ENCODE results near the gene EXOC8.
"Not testable (repeated sequence)": the region's sequence is repeated elsewhere in the genome, so short reads cannot be mapped to it uniquely, and the experiment has no call there.

EXOC8 gene

DNA sequence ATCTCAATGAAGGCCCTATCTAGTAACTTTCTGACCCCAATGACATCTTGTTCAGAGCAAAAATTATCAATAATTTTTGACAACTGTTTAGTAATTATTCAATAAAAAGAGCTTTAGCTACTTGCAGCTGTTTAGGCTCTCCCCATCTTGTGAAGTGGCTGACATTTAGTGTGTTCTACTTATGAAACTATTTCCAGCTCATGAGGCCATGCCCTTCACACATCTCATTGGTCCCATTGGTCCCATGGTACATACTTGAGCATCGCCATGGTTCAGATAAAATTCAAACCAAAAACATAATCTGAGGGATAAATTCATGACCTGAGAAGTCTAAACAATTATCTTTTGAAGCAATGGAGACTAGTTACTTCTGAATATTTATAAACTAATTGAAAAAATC, 24.7 kb upstream of the EXOC8 start:
- Mint-ChIP-seq H3K36me3 (ENCODE audit: low read depth) (peaks cover 30% of the 10 kb centered on the region), H3K9me3 (no peaks in the 10 kb centered on the region), H3K27ac (no peak overlapping the region), H3K27me3 (ENCODE audit: low read depth) (no peaks in the 10 kb centered on the region), H3K4me1 (ENCODE audit: low read depth) (peaks cover 8% of the 10 kb centered on the region), H3K4me3 (no peak overlapping the region)

DNA sequence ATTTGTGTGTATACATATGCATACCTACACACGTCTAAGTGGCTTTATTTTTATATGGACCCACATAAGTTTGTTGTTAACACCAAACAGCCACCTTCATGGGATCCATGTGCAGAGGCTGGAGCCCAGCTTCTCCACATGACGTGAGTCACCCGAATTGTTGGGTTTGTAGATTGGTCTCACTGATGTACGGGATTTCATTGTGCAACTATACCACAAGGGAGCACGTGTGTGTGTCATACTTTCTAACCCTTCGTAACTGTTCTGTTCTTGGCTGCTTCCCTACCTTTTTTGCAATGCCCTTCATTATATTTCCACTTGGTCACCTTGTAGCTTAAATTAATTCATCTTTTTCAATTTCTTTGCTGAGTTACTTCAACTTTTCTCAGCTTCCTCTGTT, 21.5 kb upstream of the EXOC8 start:
- no peaks in the 10 kb centered on the region for H3K27me3 Mint-ChIP-seq (ENCODE audit: low read depth)
- peaks cover 22% of the 10 kb centered on the region for H3K36me3 Mint-ChIP-seq (ENCODE audit: low read depth)
- H3K9me3 Mint-ChIP-seq: no peaks in the 10 kb centered on the region
- H3K4me1 Mint-ChIP-seq (ENCODE audit: low read depth): peaks cover 13% of the 10 kb centered on the region
- no peak overlapping the region for H3K27ac Mint-ChIP-seq
- no peak overlapping the region for H3K4me3 Mint-ChIP-seq

DNA sequence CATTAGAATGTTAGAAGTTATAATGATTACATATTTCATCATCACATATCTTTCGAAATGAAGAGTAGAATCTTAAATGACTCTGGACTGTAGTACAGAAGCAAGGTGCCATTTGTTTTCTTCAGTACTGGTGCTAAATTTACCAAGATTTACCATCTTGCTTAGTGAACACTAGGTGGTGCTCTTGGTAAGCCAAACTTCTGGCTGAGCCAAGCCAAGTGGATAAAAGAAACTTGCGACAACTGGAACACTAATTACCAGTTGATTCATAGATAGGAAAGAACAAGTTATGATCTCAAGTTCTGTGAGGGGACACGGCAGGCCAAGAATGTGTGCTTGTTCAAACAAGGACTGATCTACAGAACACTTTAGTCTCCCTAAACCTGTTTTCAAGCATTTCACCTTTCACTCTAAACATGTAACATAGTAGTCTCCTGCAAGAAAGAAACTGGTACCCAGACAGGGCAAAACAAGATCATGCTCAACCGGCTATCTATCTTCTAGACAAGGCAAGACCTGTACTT, 20.2 kb upstream of the EXOC8 start:
- peak overlapping the region; percentile 2 for H3K27ac Mint-ChIP-seq
- H3K9me3 Mint-ChIP-seq: no peaks in the 10 kb centered on the region
- H3K36me3 Mint-ChIP-seq (ENCODE audit: low read depth): peaks cover 24% of the 10 kb centered on the region
- H3K27me3 Mint-ChIP-seq (ENCODE audit: low read depth): no peaks in the 10 kb centered on the region
- H3K4me3 Mint-ChIP-seq: no peak overlapping the region
- peaks cover 13% of the 10 kb centered on the region for H3K4me1 Mint-ChIP-seq (ENCODE audit: low read depth)

DNA sequence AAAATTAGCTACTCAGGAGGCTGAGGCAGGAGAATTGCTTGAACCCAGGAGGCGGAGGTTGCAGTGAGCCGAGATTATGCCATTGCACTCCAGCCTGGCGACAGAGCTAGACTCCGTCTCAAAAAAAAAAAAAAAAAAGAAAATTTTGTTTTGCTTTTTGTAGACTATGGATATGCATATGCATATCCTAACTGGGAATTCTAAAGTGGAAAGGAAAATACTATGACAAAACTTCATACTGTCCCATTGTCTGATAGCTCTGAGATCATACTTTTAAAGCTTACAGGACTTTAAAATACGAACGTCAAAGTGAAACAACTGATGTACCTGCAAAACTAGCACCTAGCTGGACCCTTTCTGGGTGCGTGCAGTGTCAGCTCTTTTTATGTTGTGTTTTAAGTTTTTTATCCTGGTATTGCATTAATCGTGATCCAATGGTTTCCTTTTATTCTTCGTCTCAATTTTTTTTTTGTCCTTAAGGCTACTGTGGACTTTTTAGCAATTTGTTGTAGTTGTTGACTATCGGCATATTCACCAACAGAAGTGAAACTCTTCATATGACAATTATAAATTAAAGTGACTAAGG, 19.6 kb upstream of the EXOC8 start:
- H3K27ac Mint-ChIP-seq: no peak overlapping the region
- peaks cover 13% of the 10 kb centered on the region for H3K4me1 Mint-ChIP-seq (ENCODE audit: low read depth)
- no peak overlapping the region for H3K4me3 Mint-ChIP-seq
- no peaks in the 10 kb centered on the region for H3K27me3 Mint-ChIP-seq (ENCODE audit: low read depth)
- H3K36me3 Mint-ChIP-seq (ENCODE audit: low read depth): peaks cover 28% of the 10 kb centered on the region
- H3K9me3 Mint-ChIP-seq: no peaks in the 10 kb centered on the region

DNA sequence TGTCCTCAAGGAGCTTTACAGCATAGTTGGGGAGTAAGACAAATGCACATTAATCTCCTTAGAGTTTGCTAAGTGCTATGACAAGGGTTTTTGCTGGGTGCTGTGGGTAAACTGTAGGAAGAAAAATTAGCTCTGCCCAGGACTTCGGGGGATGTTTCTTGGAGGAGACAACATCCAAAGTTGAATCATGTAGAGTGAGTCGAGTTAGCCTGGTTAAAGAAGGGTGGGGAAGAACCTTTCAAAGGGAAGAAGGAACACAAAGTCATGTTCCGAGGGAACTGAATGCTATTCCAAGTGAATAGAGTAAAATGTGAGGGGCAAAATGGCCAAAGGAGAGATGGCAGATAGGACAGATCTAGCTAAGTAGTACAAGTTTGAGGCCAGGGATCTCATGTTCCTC, 17.5 kb upstream of the EXOC8 start:
- Mint-ChIP-seq H3K9me3 (no peaks in the 10 kb centered on the region), H3K4me1 (ENCODE audit: low read depth) (peaks cover 13% of the 10 kb centered on the region), H3K27ac (no peak overlapping the region), H3K36me3 (ENCODE audit: low read depth) (peaks cover 21% of the 10 kb centered on the region), H3K27me3 (ENCODE audit: low read depth) (no peaks in the 10 kb centered on the region), H3K4me3 (no peak overlapping the region)

DNA sequence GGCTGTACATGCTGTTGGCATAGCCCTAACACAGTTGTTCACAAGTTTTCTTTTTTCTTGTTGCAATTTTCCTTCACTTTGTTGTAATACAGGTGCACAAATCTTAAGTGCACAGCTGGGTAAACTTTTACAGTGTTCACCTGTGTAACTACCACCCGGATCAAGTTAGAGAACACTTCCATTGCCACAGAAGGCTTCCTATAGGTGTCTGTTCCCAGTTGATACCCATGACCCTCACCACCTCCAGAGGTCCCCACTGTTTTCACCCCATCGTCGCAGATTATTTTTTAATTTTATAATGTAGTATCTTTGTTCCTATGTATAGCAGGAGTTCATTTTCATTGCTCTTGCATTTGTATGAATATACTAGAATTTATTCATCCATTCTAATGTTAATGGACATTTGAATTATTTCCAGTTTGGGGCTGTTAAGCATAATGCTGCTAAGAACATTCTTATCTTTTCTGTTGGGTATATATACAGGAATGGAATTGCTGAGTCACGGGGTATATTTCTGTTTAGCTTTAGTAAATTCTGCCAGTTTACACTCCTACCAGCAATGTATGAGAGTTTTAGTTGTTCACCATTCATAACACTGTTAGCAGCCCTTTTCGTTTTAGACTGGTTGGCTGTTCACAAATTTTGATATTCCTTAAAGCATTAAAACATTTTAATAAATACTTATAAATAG, 16.8 kb upstream of the EXOC8 start:
- Mint-ChIP-seq H3K36me3 (ENCODE audit: low read depth) (peaks cover 23% of the 10 kb centered on the region), H3K27me3 (ENCODE audit: low read depth) (no peaks in the 10 kb centered on the region), H3K27ac (no peak overlapping the region), H3K9me3 (no peaks in the 10 kb centered on the region), H3K4me1 (ENCODE audit: low read depth) (peaks cover 13% of the 10 kb centered on the region), H3K4me3 (no peak overlapping the region)

DNA sequence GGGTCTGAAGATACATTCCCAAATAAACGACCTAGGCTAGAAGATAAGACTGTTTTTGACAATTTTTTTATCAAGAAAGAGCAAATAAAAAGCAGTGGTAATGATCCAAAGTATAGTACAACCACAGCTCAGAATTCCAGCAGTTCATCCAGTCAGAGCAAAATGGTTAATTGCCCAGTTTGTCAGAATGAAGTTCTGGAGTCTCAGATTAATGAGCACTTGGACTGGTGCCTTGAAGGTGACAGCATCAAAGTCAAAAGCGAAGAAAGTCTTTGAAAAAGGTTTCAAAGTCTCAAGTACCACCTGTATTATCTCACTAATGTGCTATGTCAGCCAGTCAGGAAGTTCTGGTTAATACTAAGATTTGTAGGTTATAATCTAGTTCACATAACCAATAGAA, 15.4 kb upstream of the EXOC8 start:
- Mint-ChIP-seq H3K4me1 (ENCODE audit: low read depth) (peaks cover 12% of the 10 kb centered on the region), H3K27ac (no peak overlapping the region), H3K4me3 (no peak overlapping the region), H3K9me3 (no peaks in the 10 kb centered on the region), H3K27me3 (ENCODE audit: low read depth) (no peaks in the 10 kb centered on the region), H3K36me3 (ENCODE audit: low read depth) (peaks cover 31% of the 10 kb centered on the region)

DNA sequence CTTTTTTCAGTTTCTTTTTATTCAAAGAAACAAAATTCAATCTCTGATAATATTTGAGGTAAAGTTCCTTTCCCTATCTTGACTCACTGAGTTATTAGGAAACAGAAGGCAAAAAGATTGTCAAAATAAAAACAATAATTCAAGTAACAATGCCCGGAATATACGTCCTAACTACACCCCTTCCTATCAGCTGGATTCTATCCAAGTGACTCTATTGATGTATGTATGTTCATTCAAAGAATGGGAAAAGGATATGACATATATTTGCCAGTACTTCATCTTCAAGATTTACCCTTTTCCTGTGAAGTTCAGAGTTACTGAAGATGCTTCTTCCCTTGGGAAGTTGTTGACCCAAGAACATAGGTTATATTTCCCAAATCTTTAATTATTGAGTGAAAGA, 14.2 kb upstream of the EXOC8 start:
- Mint-ChIP-seq H3K4me3 (no peak overlapping the region), H3K27ac (no peak overlapping the region), H3K27me3 (ENCODE audit: low read depth) (no peaks in the 10 kb centered on the region), H3K4me1 (ENCODE audit: low read depth) (peaks cover 5% of the 10 kb centered on the region), H3K36me3 (ENCODE audit: low read depth) (peaks cover 32% of the 10 kb centered on the region), H3K9me3 (no peaks in the 10 kb centered on the region)

DNA sequence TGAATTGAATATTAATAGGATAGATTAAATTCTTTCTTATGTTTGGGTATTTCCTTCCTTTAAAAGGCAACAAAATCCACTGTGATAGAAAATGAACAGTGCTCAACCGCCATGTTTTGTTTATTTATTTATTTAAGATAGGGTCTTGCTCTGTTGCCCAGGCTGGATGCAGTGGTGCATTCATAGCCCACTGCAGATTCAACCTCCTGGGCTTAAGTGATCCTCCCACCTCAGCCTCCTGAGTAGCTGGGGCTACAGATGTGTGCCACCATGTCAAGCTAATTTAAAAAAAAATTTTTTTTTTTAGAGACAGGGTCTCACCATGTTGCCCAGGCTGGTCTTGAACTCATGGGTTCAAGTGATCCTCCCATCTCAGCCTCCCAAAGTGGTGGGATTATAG, 11.2 kb upstream of the EXOC8 start:
- not testable (repeated sequence) for H3K27ac Mint-ChIP-seq; H3K4me1 Mint-ChIP-seq (ENCODE audit: low read depth); H3K9me3 Mint-ChIP-seq; H3K4me3 Mint-ChIP-seq; H3K27me3 Mint-ChIP-seq (ENCODE audit: low read depth)
- H3K36me3 Mint-ChIP-seq (ENCODE audit: low read depth): peaks cover 27% of the 10 kb centered on the region

DNA sequence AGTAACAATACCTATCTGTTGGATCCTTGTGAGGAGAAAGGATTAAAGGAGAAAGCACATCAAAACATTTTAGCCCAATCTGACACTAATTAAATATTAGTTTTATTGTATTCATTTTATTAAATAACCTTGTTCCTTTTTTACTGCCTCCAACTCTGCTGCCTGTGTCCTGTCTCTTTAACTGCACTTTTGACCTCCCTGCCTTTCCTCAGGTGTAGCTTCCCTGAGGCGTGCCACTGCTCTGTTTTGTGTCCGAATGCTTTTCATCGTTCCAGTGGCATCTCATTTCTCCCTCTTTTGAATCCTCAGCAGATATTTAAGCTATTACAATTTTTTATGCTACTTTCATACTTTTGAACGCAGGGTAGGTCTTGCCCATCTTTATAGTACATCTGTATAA, 10.8 kb upstream of the EXOC8 start:
- H3K4me3 Mint-ChIP-seq: no peak overlapping the region
- peaks cover 27% of the 10 kb centered on the region for H3K36me3 Mint-ChIP-seq (ENCODE audit: low read depth)
- no peaks in the 10 kb centered on the region for H3K9me3 Mint-ChIP-seq
- no peaks in the 10 kb centered on the region for H3K27me3 Mint-ChIP-seq (ENCODE audit: low read depth)
- H3K4me1 Mint-ChIP-seq (ENCODE audit: low read depth): peaks cover 2% of the 10 kb centered on the region
- H3K27ac Mint-ChIP-seq: no peak overlapping the region

DNA sequence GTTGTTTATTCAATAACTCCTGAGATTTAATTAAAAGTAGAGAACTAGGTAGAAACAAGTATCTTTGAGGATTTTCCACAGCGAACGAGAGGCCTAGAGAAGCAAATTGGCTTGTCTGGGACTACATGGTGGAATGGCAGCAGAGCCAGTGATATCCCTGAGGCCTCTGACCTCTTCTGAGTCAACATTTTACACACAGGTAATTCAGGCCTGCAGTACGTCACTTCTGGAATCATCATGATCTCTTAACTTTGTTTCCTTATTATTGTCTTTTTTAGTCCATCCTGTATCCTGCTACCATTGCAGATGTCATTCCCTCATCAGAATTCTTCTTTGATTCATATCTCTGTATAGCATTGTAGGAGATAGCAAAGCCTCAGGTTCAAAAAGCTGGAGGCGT, 10.3 kb upstream of the EXOC8 start:
- Mint-ChIP-seq H3K9me3 (no peaks in the 10 kb centered on the region), H3K27me3 (ENCODE audit: low read depth) (no peaks in the 10 kb centered on the region), H3K27ac (no peak overlapping the region), H3K4me1 (ENCODE audit: low read depth) (peaks cover 2% of the 10 kb centered on the region), H3K36me3 (ENCODE audit: low read depth) (peaks cover 25% of the 10 kb centered on the region), H3K4me3 (no peak overlapping the region)

DNA sequence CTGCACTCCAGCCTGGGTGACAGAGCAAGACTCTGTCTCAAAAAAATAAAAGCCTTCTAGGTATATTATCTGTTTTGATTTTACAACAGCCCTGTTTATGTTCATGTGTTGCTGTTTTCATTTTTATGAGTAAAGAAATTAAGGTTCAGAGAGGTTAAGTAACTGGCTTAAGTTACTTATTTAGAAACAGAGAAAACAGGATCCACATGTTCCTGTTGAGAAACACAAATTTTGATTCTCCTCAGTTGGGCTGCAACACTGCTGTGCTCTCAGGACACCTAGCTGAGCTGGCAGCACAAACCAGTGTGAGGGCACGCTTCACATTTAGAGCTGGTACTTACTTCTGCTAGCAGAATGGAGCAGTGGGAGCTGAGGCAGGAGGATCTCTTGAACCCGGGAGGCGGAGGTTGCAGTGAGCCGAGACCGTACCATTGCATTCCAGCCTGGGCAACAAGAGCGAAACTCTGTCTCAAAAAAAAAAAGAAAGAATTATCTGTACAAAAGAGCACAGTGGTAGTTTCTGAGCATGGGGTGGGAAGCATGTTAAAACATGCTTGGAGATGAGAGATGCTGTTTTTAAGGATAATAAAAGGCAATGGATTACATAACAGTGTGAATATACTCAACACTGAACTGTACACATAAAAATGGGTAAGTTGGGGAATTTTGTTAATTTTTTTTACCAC, 2.8 kb upstream of the EXOC8 start:
- H3K4me1 Mint-ChIP-seq (ENCODE audit: low read depth): peaks cover 36% of the 10 kb centered on the region
- H3K27ac Mint-ChIP-seq: no peak overlapping the region
- H3K9me3 Mint-ChIP-seq: no peaks in the 10 kb centered on the region
- peaks cover 38% of the 10 kb centered on the region for H3K36me3 Mint-ChIP-seq (ENCODE audit: low read depth)
- H3K27me3 Mint-ChIP-seq (ENCODE audit: low read depth): peaks cover 3% of the 10 kb centered on the region
- no peak overlapping the region for H3K4me3 Mint-ChIP-seq

DNA sequence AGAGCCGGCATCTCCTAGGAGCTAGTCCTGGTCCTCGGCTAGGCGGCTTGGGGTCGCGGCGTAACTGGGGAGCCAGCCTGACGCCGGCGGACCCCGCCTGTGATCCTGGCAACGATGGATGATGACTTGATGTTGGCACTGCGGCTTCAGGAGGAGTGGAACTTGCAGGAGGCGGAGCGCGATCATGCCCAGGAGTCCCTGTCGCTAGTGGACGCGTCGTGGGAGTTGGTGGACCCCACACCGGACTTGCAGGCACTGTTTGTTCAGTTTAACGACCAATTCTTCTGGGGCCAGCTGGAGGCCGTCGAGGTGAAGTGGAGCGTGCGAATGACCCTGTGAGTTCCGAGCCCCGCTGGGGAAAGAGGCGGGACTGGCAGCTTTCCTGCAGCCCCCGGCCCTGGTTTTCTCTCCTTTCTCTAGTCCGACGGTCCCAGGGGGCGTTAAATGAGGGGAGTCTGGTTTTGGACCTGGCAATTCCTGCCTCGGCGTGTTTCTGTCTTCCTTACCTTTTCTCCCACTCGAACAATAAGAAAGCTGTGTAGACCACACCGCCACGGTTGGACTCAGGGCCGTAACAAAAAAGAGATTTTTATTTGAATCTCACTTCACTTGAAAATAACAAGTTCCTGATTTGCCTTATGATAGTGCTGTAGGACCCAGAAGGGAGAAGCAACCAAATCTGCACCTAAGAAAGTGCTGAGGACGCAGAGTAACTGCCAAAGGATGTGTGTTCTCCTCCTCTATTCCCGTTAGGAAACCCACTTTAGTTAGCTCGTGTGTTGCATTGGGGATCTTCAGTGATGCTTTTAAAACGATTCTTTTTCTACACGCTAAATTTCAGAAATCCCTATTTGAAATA, 847 bp upstream of the EXOC8 start, which contains the start of gene SPRTN:
TSS of gene SPRTN (plus strand) at position 24 of the 859 bp plus-strand sequence. CDS start at position 115, 91 bp downstream.
- no peaks in the 10 kb centered on the region for H3K9me3 Mint-ChIP-seq
- peaks cover 41% of the 10 kb centered on the region for H3K36me3 Mint-ChIP-seq (ENCODE audit: low read depth)
- peak within 1 kb of the TSS; percentile 96 for H3K4me3 Mint-ChIP-seq
- H3K27me3 Mint-ChIP-seq (ENCODE audit: low read depth): peaks cover 3% of the 10 kb centered on the region
- H3K4me1 Mint-ChIP-seq (ENCODE audit: low read depth): peaks cover 43% of the 10 kb centered on the region
- peak within 1 kb of the TSS; percentile 100 for H3K27ac Mint-ChIP-seq

DNA sequence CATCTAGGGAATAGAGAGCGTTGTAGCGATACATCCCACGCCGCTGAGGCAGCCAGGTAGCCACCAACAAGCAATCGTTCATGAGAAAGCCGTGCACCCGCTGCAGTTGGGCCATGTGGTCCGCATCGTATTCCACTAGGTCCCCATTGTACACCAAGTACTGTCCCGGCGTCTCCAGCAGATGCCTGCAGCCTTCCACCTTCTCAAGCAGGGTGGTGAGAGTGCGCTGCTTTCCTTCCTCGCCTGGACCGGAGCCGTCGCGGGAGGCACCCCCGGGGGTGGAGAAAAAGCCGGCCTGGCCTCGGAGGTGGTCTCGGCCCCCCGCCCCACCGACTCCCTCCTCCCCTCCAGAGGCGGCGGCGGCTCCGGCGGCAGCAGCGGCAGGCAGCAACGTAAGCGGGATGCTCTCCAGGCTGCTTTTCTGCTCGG, 595 bp downstream of the EXOC8 start:
- H3K36me3 Mint-ChIP-seq (ENCODE audit: low read depth): peaks cover 40% of the 10 kb centered on the region
- peaks cover 47% of the 10 kb centered on the region for H3K4me1 Mint-ChIP-seq (ENCODE audit: low read depth)
- peak overlapping the region; percentile 96 for H3K4me3 Mint-ChIP-seq
- H3K27me3 Mint-ChIP-seq (ENCODE audit: low read depth): peaks cover 3% of the 10 kb centered on the region
- H3K9me3 Mint-ChIP-seq: no peaks in the 10 kb centered on the region
- H3K27ac Mint-ChIP-seq: peak overlapping the region; percentile 100
